ENCODE data around the gene CYB561.

Gene CYB561

GRCh38 chr17:63445954-63446752 is at the start of gene CYB561:
Gene CYB561 (minus strand): TSS chr17:63446306. CDS start chr17:63437547, 8,759 bp downstream.
- DNase-seq, result peak; percentile 84

GRCh38 chr17:63495491-63495890 is 49.4 kb upstream of the CYB561 start:
- DNase-seq, result no peak

- no peak for DNase-seq
Measured at GRCh38 chr17:63494300-63494928, 48.3 kb upstream of the CYB561 start.

- no peak for DNase-seq
Measured at GRCh38 chr17:63493411-63493810, 47.3 kb upstream of the CYB561 start.

GRCh38 chr17:63492940-63493339 is 46.8 kb upstream of the CYB561 start:
- DNase-seq, result no peak

- DNase-seq, result no peak
Measured at GRCh38 chr17:63491977-63492618, 46.0 kb upstream of the CYB561 start.

GRCh38 chr17:63491413-63491812 is 45.3 kb upstream of the CYB561 start:
- DNase-seq, result no peak

GRCh38 chr17:63490858-63491400 is 44.8 kb upstream of the CYB561 start:
- no peak for DNase-seq

- DNase-seq, result no peak
Measured at GRCh38 chr17:63490329-63490728, 44.2 kb upstream of the CYB561 start.

- DNase-seq, result no peak
Measured at GRCh38 chr17:63489291-63489690, 43.2 kb upstream of the CYB561 start.

GRCh38 chr17:63488851-63489250 is 42.7 kb upstream of the CYB561 start:
- DNase-seq, result no peak

- DNase-seq, result no peak
Measured at GRCh38 chr17:63487014-63487339, 40.9 kb upstream of the CYB561 start.

GRCh38 chr17:63486317-63487013 is 40.4 kb upstream of the CYB561 start:
- no peak for DNase-seq

- DNase-seq, result no peak
Measured at GRCh38 chr17:63483655-63484575, 37.8 kb upstream of the CYB561 start.

- DNase-seq, result no peak
Measured at GRCh38 chr17:63483038-63483437, 36.9 kb upstream of the CYB561 start.

- no peak for DNase-seq
Measured at GRCh38 chr17:63482509-63482908, 36.4 kb upstream of the CYB561 start.

- no peak for DNase-seq
Measured at GRCh38 chr17:63481488-63481870, 35.4 kb upstream of the CYB561 start.

- peak; percentile 97 for DNase-seq
Measured at GRCh38 chr17:63480826-63481487, 34.9 kb upstream of the CYB561 start.

- DNase-seq, result no peak
Measured at GRCh38 chr17:63480192-63480784, 34.2 kb upstream of the CYB561 start.

- DNase-seq, result peak; percentile 45
Measured at GRCh38 chr17:63479495-63480184, 33.5 kb upstream of the CYB561 start.

Data from NCI-H345 (cell line).